BLaER1 (cell line): ENCODE results near the gene CAMTA2.

Experiments
- H3K27ac ChIP-seq: shearing (Covaris generic); formaldehyde crosslinking; 2 replicates; pipeline ENCODE4 v1.8.1; 2022
- H3K27me3 ChIP-seq: shearing (Covaris generic); formaldehyde crosslinking; 2 replicates; pipeline ENCODE4 v1.8.1; 2022
- H3K36me3 ChIP-seq: shearing (Covaris generic); formaldehyde crosslinking; 2 replicates; pipeline ENCODE4 v1.8.1; 2022
- H3K4me1 ChIP-seq: shearing (Covaris generic); formaldehyde crosslinking; 2 replicates; pipeline ENCODE4 v1.8.1; 2022
- H3K4me2 ChIP-seq: shearing (Covaris generic); formaldehyde crosslinking; 2 replicates; pipeline ENCODE4 v1.8.1; 2022
- H3K4me3 ChIP-seq: shearing (Covaris generic); formaldehyde crosslinking; 2 replicates; pipeline ENCODE4 v1.8.1; 2022
- H3K9ac ChIP-seq: shearing (Covaris generic); formaldehyde crosslinking; 2 replicates; pipeline ENCODE4 v1.8.1; 2022
- H3K9me3 ChIP-seq: shearing (Covaris generic); formaldehyde crosslinking; 2 replicates; pipeline ENCODE4 v1.8.1; 2022
- H4K20me1 ChIP-seq: shearing (Covaris generic); formaldehyde crosslinking; 2 replicates; pipeline ENCODE4 v1.8.1; 2022
- Cebpa-rat ChIP-seq: shearing (Covaris generic); IDR thresholded peaks from 2 replicates; pipeline ENCODE4 v1.8.1; 2022

The CAMTA2 gene

GRCh38 chr17:5027916-5028315, 40.4 kb upstream of the CAMTA2 start:
- Histone ChIP-seq H3K9me3 (no peaks in the 10 kb centered on the region), H3K4me3 (no peak overlapping the region), H4K20me1 (no peaks in the 10 kb centered on the region), H3K27me3 (no peaks in the 10 kb centered on the region), H3K4me1 (peaks cover 16% of the 10 kb centered on the region), H3K27ac (no peak overlapping the region), H3K4me2 (no peak overlapping the region), H3K9ac (no peak overlapping the region), H3K36me3 (peaks cover 16% of the 10 kb centered on the region)
- no peak for TF ChIP-seq Cebpa-rat

- H4K20me1 ChIP-seq: no peaks in the 10 kb centered on the region
- TF ChIP-seq Cebpa-rat: no peak
- peaks cover 22% of the 10 kb centered on the region for H3K36me3 ChIP-seq
- H3K27me3 ChIP-seq: no peaks in the 10 kb centered on the region
- H3K4me2 ChIP-seq: no peak overlapping the region
- H3K9ac ChIP-seq: no peak overlapping the region
- H3K4me1 ChIP-seq: peaks cover 16% of the 10 kb centered on the region
- H3K9me3 ChIP-seq: no peaks in the 10 kb centered on the region
- no peak overlapping the region for H3K27ac ChIP-seq
- no peak overlapping the region for H3K4me3 ChIP-seq
Observed at GRCh38 chr17:5027299-5027698, 39.8 kb upstream of the CAMTA2 start.

DNA sequence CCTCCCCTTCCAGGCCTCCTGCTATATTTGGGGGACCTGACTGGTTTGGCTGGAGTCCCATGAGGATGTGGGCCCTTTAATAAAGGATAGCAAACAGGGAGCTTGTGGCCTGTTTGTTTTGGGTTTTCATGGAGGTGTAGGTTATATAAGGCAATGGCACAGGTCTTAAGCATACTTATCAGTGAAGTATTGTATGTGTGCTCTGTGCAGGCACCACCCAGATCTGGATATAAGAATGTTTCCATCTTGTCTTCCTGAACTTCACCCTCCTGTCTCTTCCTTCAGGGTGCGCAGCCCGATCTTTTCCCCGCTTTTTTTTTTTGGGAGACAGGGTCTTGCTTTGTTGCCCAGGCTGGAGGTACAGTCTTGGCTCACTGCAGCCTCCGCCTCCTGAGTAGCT, 37.1 kb upstream of the CAMTA2 start:
- peaks cover 48% of the 10 kb centered on the region for H3K36me3 ChIP-seq
- H3K27ac ChIP-seq: no peak overlapping the region
- no peak overlapping the region for H3K9ac ChIP-seq
- no peaks in the 10 kb centered on the region for H3K27me3 ChIP-seq
- H3K4me3 ChIP-seq: no peak overlapping the region
- H3K9me3 ChIP-seq: no peaks in the 10 kb centered on the region
- peaks cover 7% of the 10 kb centered on the region for H3K4me1 ChIP-seq
- no peak overlapping the region for H3K4me2 ChIP-seq
- H4K20me1 ChIP-seq: peaks cover 1% of the 10 kb centered on the region; the same call in 1 of the 2 replicates
- no peak for TF ChIP-seq Cebpa-rat

- peaks cover 12% of the 10 kb centered on the region for H3K4me1 ChIP-seq
- peaks cover 8% of the 10 kb centered on the region; the same call in 1 of the 2 replicates for H4K20me1 ChIP-seq
- no peaks in the 10 kb centered on the region for H3K27me3 ChIP-seq
- no peak overlapping the region for H3K4me2 ChIP-seq
- H3K9ac ChIP-seq: no peak overlapping the region
- no peak overlapping the region for H3K4me3 ChIP-seq
- no peaks in the 10 kb centered on the region for H3K9me3 ChIP-seq
- H3K36me3 ChIP-seq: peaks cover 57% of the 10 kb centered on the region
- TF ChIP-seq Cebpa-rat: no peak
- H3K27ac ChIP-seq: no peak overlapping the region
Observed at GRCh38 chr17:5023588-5024147, 36.2 kb upstream of the CAMTA2 start.

- no peak overlapping the region for H3K4me3 ChIP-seq
- peaks cover 8% of the 10 kb centered on the region; the same call in 1 of the 2 replicates for H4K20me1 ChIP-seq
- no peak overlapping the region for H3K4me2 ChIP-seq
- peaks cover 58% of the 10 kb centered on the region for H3K36me3 ChIP-seq
- no peaks in the 10 kb centered on the region for H3K9me3 ChIP-seq
- TF ChIP-seq Cebpa-rat: no peak
- no peak overlapping the region for H3K27ac ChIP-seq
- peaks cover 22% of the 10 kb centered on the region for H3K4me1 ChIP-seq
- no peak overlapping the region for H3K9ac ChIP-seq
- no peaks in the 10 kb centered on the region for H3K27me3 ChIP-seq
Observed at GRCh38 chr17:5022171-5022711, 34.8 kb upstream of the CAMTA2 start.

DNA sequence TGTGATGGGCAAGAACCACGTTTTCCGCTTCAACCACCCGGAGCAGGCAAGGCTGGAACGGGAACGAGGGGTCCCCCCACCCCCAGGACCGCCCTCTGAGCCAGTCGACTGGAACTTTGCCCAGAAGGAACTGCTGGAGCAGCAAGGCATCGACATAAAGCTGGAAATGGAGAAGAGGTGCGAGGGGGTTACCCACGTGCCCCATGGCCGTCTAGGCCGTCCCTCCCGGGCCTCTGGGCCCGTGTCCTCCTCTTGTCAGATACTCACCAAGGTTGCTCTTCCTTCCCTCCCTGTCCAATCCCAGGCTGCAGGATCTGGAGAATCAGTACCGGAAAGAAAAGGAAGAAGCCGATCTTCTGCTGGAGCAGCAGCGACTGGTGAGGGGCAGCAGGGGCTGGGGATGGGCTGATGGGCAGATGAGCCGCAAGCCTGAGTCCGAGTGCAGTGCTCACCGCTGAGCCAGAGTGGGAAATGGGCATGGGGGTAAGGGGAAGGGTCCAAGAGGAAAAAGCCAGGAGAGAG, 33.1 kb upstream of the CAMTA2 start:
- H3K4me3 ChIP-seq: no peak overlapping the region
- H3K27ac ChIP-seq: no peak overlapping the region
- H3K9me3 ChIP-seq: no peaks in the 10 kb centered on the region
- no peak overlapping the region for H3K9ac ChIP-seq
- no peak overlapping the region for H3K4me2 ChIP-seq
- TF ChIP-seq Cebpa-rat: no peak
- H3K36me3 ChIP-seq: peaks cover 63% of the 10 kb centered on the region
- peaks cover 8% of the 10 kb centered on the region; the same call in 1 of the 2 replicates for H4K20me1 ChIP-seq
- peaks cover 39% of the 10 kb centered on the region for H3K4me1 ChIP-seq
- H3K27me3 ChIP-seq: no peaks in the 10 kb centered on the region

DNA sequence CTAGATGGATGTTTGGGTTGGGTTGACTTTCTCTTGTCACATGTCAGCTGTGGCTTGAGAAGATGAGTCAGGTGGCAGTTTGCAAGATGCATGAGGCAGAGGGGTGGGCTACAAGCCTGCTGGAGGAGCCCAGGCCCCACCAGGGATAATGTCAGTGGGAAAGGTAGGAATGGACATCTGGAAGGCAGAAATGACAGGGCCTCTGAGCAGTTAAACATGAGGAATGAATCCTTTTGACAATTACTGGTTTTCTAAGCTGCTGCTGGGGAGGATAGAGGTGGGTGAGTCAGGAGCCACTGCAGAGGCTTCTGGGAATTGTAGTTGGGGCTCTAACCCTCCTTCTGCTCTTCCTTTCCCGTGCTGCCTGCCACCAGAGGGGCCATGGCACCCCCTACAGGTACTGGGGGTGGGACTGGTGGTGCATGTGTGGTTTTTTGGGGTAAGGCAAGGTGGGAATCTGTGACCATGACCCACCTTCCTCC, 32.0 kb upstream of the CAMTA2 start:
- no peaks in the 10 kb centered on the region for H3K27me3 ChIP-seq
- no peaks in the 10 kb centered on the region for H3K9me3 ChIP-seq

DNA sequence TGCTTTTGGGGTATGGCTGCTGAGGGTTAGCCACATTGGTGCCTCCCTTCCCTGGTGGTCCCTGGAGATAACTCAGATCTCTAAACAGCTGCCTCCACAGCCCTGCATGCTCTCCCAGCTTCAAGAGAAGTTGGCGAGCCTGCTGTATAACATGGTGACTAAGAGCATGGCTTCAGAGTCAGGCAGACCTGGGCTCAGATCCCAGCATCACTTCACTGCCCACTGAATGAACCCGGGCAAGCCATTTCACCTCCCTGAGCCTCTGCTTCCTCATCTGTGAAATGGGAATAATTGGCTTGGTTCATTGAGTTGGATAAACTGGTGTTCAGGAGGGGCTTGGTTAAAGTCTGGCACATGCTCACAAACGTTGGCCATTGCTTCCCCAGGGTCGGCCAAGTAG, 26.9 kb upstream of the CAMTA2 start:
- no peak overlapping the region for H3K27ac ChIP-seq
- H3K27me3 ChIP-seq: no peaks in the 10 kb centered on the region
- no peak overlapping the region for H3K4me2 ChIP-seq
- H3K4me1 ChIP-seq: peaks cover 30% of the 10 kb centered on the region
- TF ChIP-seq Cebpa-rat: no peak
- no peak overlapping the region for H3K4me3 ChIP-seq
- no peaks in the 10 kb centered on the region for H3K9me3 ChIP-seq
- peaks cover 64% of the 10 kb centered on the region for H3K36me3 ChIP-seq
- H3K9ac ChIP-seq: no peak overlapping the region
- peaks cover 4% of the 10 kb centered on the region; the same call in 1 of the 2 replicates for H4K20me1 ChIP-seq

More for the DNA sequence above, 32.0 kb upstream of the CAMTA2 start:
- Histone ChIP-seq H4K20me1 (peaks cover 8% of the 10 kb centered on the region; the same call in 1 of the 2 replicates), H3K4me1 (peaks cover 40% of the 10 kb centered on the region), H3K9ac (no peak overlapping the region), H3K4me3 (no peak overlapping the region), H3K36me3 (peaks cover 70% of the 10 kb centered on the region), H3K27ac (no peak overlapping the region), H3K4me2 (no peak overlapping the region)
- no peak for TF ChIP-seq Cebpa-rat

GRCh38 chr17:5011928-5012327, 24.5 kb upstream of the CAMTA2 start:
- H4K20me1 ChIP-seq: no peaks in the 10 kb centered on the region
- H3K9ac ChIP-seq: no peak overlapping the region
- peaks cover 80% of the 10 kb centered on the region for H3K36me3 ChIP-seq
- H3K9me3 ChIP-seq: no peaks in the 10 kb centered on the region
- H3K27ac ChIP-seq: no peak overlapping the region
- peaks cover 14% of the 10 kb centered on the region for H3K4me1 ChIP-seq
- no peak for TF ChIP-seq Cebpa-rat
- H3K4me2 ChIP-seq: no peak overlapping the region
- no peaks in the 10 kb centered on the region for H3K27me3 ChIP-seq
- H3K4me3 ChIP-seq: no peak overlapping the region

GRCh38 chr17:5003214-5003867, 15.9 kb upstream of the CAMTA2 start:
- no peak for TF ChIP-seq Cebpa-rat
- Histone ChIP-seq H3K9me3 (no peaks in the 10 kb centered on the region), H3K36me3 (peaks cover 78% of the 10 kb centered on the region), H4K20me1 (peaks cover 19% of the 10 kb centered on the region), H3K27ac (no peak overlapping the region), H3K4me2 (no peak overlapping the region), H3K4me3 (no peak overlapping the region), H3K4me1 (peaks cover 22% of the 10 kb centered on the region), H3K9ac (no peak overlapping the region), H3K27me3 (no peaks in the 10 kb centered on the region)
